ENCODE data around the gene CRIM1. TPM values are rescaled to one million over a fixed set of nuclear protein-coding genes. Genes with fewer than 3 reads are reported as not detected.

The CRIM1 gene, protein sequence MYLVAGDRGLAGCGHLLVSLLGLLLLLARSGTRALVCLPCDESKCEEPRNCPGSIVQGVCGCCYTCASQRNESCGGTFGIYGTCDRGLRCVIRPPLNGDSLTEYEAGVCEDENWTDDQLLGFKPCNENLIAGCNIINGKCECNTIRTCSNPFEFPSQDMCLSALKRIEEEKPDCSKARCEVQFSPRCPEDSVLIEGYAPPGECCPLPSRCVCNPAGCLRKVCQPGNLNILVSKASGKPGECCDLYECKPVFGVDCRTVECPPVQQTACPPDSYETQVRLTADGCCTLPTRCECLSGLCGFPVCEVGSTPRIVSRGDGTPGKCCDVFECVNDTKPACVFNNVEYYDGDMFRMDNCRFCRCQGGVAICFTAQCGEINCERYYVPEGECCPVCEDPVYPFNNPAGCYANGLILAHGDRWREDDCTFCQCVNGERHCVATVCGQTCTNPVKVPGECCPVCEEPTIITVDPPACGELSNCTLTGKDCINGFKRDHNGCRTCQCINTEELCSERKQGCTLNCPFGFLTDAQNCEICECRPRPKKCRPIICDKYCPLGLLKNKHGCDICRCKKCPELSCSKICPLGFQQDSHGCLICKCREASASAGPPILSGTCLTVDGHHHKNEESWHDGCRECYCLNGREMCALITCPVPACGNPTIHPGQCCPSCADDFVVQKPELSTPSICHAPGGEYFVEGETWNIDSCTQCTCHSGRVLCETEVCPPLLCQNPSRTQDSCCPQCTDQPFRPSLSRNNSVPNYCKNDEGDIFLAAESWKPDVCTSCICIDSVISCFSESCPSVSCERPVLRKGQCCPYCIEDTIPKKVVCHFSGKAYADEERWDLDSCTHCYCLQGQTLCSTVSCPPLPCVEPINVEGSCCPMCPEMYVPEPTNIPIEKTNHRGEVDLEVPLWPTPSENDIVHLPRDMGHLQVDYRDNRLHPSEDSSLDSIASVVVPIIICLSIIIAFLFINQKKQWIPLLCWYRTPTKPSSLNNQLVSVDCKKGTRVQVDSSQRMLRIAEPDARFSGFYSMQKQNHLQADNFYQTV
- 86.2 and 90.8 TPM in 2 replicates for total RNA-seq

DNA sequence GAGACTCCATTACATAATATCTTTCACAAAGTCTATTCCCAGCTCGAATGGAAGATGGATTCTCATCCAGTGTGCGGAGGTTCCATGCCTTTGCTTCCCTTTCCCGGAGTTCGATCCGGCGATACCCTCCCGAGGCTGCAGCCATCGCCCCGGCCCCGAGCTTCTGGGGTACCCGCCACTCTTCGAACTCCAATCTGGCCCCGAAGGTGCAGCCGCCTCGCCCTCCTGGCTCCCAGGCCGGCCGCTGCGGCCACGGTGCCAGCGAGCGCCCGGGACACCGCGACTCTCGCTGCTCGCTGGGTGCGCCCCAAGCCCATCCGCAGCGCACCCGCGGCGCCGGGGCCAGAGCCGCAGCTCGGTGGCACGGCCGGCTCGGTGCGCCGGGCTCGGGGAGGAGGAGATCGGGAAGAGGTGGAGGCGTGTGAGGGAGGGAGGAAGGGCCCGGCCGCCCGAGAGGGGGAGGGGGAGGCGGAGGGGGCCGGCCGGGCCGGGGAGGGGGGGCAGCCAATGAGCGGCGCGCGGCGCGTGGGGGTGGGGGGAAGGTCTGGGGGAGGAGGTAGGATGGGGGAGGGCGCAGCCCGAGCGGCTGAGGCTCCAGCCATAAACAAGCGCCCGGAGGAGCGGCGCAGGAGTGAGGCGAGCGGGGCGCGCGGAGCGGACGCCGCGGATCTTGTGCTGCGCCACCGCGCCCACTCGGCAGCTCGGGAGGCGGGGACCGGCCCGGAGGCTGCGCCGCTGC is at the start of gene CRIM1:
CRIM1 (plus strand) TSS at position 628 of the 739 bp plus-strand sequence. CDS start 515 bp downstream, outside the sequence.

DNA sequence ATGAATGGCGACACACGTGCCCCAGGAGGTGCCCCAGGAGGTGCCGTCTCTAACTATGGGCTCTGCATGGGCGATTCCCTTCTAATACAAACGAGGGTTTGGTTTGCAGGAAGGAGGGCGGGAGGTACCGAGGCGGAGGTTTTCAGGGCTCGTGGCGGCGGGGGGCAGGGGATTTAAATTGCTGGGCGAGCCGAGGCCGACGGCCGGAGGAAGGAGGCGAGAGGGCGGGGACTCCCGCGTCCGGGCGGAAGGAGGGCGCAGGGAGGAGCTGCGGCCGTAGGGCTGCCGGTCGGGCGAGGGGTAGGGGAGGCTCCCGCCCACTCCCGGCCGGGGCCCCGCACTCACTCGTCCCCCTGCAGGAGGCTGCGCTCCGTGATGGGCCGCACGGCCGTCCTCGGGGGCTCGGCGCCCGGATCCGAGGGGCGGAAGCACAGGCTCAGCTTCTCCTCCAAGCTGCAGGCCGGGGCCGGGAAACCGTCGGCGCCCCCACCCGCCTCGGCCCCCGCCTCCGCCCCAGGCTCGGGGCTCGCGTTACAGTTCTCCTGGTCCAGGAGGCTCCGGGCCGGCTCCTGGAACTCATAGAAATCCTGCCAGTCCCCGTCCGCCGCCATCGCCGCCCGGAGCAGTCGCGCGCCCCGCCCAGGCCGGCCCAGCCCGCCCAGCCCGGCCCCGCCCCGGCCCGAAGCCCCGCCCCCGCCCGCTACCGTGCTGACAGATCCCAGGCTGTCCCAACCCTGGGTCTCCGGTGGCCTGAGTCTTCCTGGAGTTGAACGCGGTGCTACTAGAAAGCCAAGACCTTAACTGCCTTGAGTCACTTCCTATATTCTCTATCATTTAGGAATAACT is 242.2 kb downstream of the CRIM1 start, which contains the start of gene FEZ2:
FEZ2 (minus strand) TSS at position 637 of the 846 bp plus-strand sequence; CDS start at position 611, 26 bp downstream.

Other genes starting within 250 kb of the CRIM1 start
- 29.1 and 32.4 TPM in 2 replicates for gene FEZ2, start 242.4 kb downstream of the CRIM1 start, total RNA-seq